C4-2B (cell line): ENCODE data around the gene KIAA1191.

Experiments used
- CTCF ChIP-seq: fragments of 450-650 bp; conservative IDR thresholded peaks from 2 replicates; pipeline ENCODE4 v1.5.1; 2017; ENCODE audit warnings: mild to moderate bottlenecking
- ZFX ChIP-seq: fragments of 450-650 bp; IDR thresholded peaks from 2 replicates; pipeline ENCODE4 v1.6.1; 2017

- TF ChIP-seq CTCF (no peak), ZFX (no peak)
Measured at GRCh38 chr5:176384366-176384930, 22.9 kb upstream of the KIAA1191 start.
